ENCODE results near the gene RALB. TPM values are rescaled to one million over a fixed set of nuclear protein-coding genes. Genes with fewer than 3 reads are reported as not detected.

Gene RALB, protein sequence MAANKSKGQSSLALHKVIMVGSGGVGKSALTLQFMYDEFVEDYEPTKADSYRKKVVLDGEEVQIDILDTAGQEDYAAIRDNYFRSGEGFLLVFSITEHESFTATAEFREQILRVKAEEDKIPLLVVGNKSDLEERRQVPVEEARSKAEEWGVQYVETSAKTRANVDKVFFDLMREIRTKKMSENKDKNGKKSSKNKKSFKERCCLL
- 65.7 and 70.5 TPM in 2 replicates for total RNA-seq

DNA sequence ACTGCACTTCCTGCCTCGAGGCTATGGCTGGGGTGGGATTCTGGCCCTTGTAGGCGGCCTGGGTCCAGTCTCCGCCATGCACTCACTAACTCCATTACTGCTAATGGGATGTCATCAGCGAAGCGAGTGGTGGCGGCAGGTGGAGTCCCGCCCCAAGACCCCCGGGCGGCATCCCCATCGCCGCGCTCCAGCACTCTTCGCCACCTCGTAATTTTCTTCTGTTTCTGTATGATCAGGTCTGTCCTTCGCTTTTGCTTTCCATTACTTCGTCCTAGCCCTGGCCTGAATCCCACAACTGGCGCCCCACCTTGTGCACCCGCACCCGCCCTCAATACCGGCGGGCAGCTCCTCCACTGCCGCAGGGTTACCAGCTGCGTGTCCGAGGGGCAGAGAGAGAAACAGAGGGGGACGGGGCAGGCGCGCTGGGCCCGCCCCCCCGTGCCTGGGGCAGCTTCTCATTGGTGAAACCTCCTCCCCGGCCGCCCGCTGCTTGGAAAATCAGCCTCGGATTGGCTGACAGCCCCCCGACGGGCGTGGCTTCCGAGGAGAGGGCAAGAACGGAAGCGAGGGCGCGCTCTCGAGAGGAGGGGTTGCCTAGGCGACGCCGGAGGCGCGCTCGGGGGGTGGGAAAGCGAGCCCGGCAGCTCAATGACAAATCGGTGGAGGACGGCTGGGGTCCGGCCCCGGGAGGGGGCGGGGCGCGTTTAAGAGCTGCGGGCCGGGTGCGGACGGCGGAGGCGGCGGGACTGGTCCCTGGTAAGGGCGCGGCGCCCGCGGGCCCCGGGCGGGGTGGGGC, at the start of gene RALB:
TSS of gene RALB (plus strand) at position 628 of the 796 bp plus-strand sequence. CDS start 25,813 bp downstream, outside the sequence.

DNA sequence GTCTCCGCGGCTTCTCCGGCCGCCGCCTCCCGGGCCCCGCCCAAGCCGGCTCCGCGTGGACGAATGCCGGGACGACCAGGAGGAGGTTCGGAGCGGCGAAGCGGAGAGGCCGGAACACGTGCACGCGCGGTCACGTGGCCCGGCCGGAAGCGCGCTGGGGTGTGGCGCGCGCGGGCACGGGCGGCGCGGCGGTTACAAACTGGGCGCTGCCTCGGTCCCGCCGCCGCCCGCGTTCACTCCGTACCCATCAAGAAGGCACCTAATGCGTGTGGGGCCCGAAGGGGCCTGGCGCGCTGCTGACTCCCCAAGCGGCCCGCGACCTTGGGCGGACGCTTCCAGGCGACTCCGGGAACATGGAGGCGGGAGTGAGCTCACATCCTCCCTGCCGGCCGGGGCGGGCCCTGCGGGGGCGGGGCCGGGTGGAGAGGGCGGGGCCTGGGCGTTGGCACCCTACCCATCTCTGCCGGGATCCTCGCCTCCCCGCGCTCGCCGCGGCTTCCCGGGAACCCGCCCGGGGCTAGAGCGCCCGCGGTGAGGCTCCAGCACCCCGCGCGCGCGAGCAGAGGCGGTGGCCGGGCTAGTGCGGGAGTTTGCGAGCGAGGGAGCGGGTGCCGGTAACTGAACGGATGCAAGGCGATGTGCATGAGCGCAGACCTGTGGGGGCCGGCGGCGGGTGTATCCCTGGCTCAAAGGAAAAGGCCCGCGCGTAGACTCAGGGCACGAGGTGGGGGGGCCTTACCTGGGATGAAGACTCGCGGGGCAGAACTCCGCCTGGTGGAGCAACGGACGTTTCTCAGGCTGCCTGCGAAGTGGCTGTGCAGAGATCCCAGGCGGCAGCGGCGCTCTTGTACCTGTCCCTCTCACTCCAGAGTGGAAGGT, 29.4 kb upstream of the RALB start, which contains the start of gene TMEM185B:
TSS of gene TMEM185B (minus strand) at position 367 of the 879 bp plus-strand sequence. CDS start 424 bp downstream, outside the sequence.

Other genes with a start within 250 kb of the RALB start
- 10.2 and 11.0 TPM in 2 replicates for gene EPB41L5, start 239.8 kb upstream of the RALB start, total RNA-seq
- 14.2 and 17.7 TPM in 2 replicates for gene TMEM185B, start 29.5 kb upstream of the RALB start, total RNA-seq
- not detected in 2 replicates for gene INHBB, start 93.3 kb downstream of the RALB start, total RNA-seq

Measured in bronchial smooth muscle cell (primary cell).